Activated naive CD8-positive, alpha-beta T cell (primary cell): ENCODE results near the gene ANXA7.
"Not testable (repeated sequence)": the region's sequence is repeated elsewhere in the genome, so short reads cannot be mapped to it uniquely, and the experiment has no call there.

ENCODE experiments used
- H3K27ac Mint-ChIP-seq: one replicate; pipeline ENCODE4 v1.8.0; 2021; ENCODE audit warnings: mixed read lengths
- H3K27me3 Mint-ChIP-seq: one replicate; pipeline ENCODE4 v1.8.0; 2021; ENCODE audit warnings: mixed read lengths
- H3K36me3 Mint-ChIP-seq: one replicate; pipeline ENCODE4 v1.8.0; 2021; ENCODE audit warnings: mixed read lengths
- H3K4me1 Mint-ChIP-seq: one replicate; pipeline ENCODE4 v1.8.0; 2021; ENCODE audit warnings: low read depth, mixed read lengths
- H3K4me3 Mint-ChIP-seq: one replicate; pipeline ENCODE4 v1.8.0; 2021; ENCODE audit warnings: mild to moderate bottlenecking, mixed read lengths
- H3K9me3 Mint-ChIP-seq: one replicate; pipeline ENCODE4 v1.8.0; 2021; ENCODE audit warnings: low read depth, mixed read lengths

The ANXA7 gene

DNA sequence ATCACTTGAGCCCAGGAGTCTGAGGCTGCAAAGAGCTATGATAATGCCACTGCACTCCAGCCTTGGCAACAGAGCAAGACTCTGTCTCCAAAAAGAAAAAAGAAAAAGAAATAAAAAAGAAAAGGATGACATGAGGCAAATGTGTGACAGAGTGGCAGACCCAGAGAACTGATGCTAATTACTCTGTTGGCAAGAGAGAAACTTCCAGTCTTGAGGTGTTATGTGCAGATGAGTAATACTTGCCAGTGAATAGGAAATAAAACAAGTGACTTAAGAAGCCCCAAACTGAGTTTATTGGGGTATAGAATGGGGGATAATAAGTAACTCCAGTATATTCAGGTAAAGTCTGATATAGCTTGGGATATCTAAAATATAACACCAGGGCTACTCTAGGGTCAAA is 9.5 kb upstream of the ANXA7 start:
- Mint-ChIP-seq H3K36me3 (peaks cover 21% of the 10 kb centered on the region), H3K9me3 (no peaks in the 10 kb centered on the region), H3K27ac (peak overlapping the region; percentile 41), H3K4me1 (peaks cover 6% of the 10 kb centered on the region), H3K27me3 (no peaks in the 10 kb centered on the region), H3K4me3 (no peak overlapping the region)

DNA sequence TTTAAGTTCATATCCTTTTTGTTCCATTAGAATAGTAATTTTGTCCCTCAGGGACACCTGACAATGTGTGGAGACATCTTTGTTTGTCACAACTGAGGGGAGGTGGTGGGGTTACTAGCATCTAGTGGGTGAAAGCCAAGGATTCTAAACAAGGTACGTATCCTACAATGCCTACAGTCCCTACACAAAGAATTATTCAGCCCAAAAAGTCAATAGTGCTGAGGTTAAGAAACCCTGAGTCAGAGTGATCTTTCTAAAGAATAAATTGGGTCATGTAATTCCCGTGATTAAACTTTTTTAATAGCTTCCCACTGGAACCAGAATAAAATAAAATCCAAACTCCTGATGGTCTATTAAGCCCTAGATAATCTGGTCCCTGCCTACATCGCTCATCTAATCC is 2.7 kb upstream of the ANXA7 start:
- H3K4me3 Mint-ChIP-seq = no peak overlapping the region
- H3K27me3 Mint-ChIP-seq = no peaks in the 10 kb centered on the region
- no peaks in the 10 kb centered on the region for H3K36me3 Mint-ChIP-seq
- H3K4me1 Mint-ChIP-seq = peaks cover 24% of the 10 kb centered on the region
- no peaks in the 10 kb centered on the region for H3K9me3 Mint-ChIP-seq
- no peak overlapping the region for H3K27ac Mint-ChIP-seq

DNA sequence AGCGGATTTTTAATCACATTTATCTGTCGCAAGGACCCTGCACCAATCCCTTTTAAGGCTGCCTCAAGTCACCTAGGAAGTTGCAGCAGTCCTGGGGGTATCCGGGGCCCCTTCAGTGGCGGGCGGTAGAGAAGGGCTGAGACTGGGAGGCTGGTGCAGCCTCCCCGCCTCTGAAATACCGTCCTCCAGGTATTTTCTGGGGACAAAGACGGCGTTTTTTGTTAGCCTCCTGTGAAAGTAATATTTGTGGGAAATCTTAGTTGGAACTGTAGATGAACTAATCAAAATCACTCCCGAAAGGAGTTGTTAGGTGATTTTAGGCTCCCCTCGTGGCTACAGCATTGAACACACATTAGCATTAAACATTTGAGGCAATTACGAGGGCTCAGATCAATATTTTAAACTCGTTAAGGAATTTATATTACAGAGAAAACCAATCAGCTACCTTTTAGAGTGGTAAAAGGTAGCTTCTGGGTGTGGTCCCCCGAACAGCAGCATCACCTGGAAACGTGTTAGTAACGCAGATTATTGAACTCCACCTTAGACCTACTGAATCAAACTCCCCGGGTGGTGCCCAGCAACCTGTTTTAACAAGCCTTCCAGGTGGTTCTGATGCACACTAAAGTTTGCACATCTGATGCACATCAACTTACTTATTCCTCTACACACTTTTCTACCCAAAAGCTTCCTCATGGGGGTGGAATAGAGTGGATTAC is 530 bp upstream of the ANXA7 start:
- H3K27ac Mint-ChIP-seq = peak overlapping the region; percentile 81

DNA sequence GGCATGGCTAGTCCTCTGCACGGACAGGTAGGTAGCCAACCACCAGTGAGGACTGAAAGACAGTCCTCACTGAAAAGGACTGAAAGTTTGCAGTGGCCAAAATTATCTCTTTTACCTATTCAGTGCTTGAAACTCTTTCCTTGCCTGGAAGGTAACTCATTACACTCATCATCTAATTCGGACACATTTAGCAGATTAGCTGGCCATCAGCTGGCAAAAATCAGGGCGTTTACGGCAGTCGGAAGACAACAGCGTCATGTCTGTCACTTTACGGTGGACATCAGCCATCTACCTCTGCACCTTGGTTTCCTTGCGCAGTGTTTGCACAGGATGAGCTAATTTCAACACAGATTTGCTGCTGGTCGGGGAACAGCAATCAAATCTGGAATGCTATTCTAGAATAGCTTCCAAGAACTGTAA is 740 bp downstream of the ANXA7 start:
- Mint-ChIP-seq H3K27ac (peak overlapping the region; percentile 96), H3K9me3 (no peaks in the 10 kb centered on the region), H3K36me3 (peaks cover 10% of the 10 kb centered on the region), H3K4me3 (peak overlapping the region; percentile 97), H3K4me1 (peaks cover 53% of the 10 kb centered on the region), H3K27me3 (no peaks in the 10 kb centered on the region)

More for the DNA sequence above, 530 bp upstream of the ANXA7 start:
- H3K9me3 Mint-ChIP-seq = no peaks in the 10 kb centered on the region
- peaks cover 8% of the 10 kb centered on the region for H3K36me3 Mint-ChIP-seq
- H3K27me3 Mint-ChIP-seq = no peaks in the 10 kb centered on the region
- H3K4me3 Mint-ChIP-seq = peak overlapping the region; percentile 90
- peaks cover 43% of the 10 kb centered on the region for H3K4me1 Mint-ChIP-seq

DNA sequence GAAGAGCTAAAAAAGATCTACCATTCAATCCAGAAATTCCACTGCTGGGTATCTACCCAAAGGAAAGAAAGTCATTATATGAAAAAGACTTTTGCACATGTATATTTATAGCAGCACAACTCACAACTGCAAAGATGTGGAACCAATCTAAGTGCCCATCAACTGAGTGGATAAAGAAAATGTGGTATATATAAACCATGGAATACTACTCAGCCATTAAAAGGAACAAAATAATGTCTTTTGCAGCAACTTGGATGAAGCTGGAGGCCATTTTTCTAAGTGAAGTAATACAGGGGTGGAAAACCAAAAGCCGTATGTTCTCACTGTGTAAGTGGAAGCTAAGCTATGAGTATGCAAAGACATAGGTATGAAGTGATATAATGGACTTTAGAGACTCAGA is 3.0 kb downstream of the ANXA7 start:
- Mint-ChIP-seq H3K4me3 (peak overlapping the region; percentile 51), H3K9me3 (no peaks in the 10 kb centered on the region)

DNA sequence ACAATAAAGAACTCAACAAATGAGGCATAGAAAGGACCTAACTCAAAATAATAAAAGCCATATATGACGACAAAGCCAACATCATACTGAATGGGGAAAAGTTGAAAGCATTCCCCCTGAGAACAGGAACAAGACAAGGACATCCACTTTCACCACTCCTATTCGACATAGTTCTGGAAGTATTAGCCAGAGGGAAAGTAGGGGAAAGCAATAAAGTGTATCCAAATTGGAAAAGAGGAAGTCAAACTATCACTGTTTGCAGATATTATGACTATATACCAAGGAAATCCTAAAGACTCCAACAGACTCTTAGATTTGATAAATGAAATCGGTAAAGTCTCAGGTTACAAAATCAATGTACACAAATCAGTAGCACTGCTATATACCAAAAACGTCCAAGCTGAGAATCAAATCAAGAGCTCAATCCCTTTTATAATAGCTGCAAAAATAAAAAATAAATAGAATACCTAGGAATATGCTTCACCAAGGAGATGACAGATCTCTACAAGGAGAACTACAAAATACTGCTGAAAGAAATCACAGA is 4.8 kb downstream of the ANXA7 start:
- peaks cover 70% of the 10 kb centered on the region for H3K4me1 Mint-ChIP-seq
- peaks cover 12% of the 10 kb centered on the region for H3K36me3 Mint-ChIP-seq
- H3K27me3 Mint-ChIP-seq = no peaks in the 10 kb centered on the region
- peak overlapping the region; percentile 38 for H3K4me3 Mint-ChIP-seq
- no peak overlapping the region for H3K27ac Mint-ChIP-seq
- H3K9me3 Mint-ChIP-seq = no peaks in the 10 kb centered on the region

More for the DNA sequence above, 3.0 kb downstream of the ANXA7 start:
- Mint-ChIP-seq H3K36me3 (peaks cover 12% of the 10 kb centered on the region), H3K27ac (no peak overlapping the region), H3K4me1 (peaks cover 68% of the 10 kb centered on the region), H3K27me3 (no peaks in the 10 kb centered on the region)

DNA sequence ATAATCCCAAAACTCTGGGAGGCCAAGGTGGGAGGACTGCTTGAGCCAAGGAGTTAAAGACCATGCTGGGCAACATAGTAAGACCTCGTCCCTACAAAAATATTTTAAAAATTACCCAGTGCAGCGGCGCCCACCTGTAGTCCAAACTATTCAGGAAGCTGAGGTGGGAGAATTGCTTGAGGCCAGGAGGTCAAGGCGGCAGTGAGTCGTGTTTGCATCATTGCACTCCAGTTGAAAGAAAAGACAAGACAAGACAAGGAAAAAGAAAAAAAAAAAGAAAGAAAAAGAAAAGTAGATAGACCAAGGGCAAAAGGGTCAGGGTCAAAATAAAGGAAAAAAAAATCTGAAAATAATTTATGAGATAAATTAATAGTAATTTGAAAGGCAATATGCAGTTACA is 5.8 kb downstream of the ANXA7 start:
- no peak overlapping the region for H3K27ac Mint-ChIP-seq
- peaks cover 71% of the 10 kb centered on the region for H3K4me1 Mint-ChIP-seq
- no peaks in the 10 kb centered on the region for H3K9me3 Mint-ChIP-seq
- no peaks in the 10 kb centered on the region for H3K27me3 Mint-ChIP-seq
- peaks cover 12% of the 10 kb centered on the region for H3K36me3 Mint-ChIP-seq
- H3K4me3 Mint-ChIP-seq = peak overlapping the region; percentile 17

DNA sequence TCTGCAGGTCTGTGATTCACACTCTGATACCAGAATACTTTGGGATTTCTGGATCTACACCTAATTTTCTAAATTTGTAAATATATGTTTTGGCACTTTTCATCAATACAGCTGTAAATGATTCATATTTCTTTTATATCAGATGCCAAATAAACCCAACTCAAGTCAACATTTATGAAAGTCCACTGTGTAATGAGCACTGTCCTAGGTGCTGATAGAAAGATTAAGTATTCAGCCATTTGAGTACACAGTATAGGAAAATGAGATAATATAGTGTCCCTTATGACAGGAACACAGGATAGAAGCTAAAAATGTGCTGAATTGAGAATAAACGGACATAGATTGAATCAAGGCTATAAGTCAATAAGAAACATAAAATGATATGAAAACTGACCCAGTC is 6.4 kb downstream of the ANXA7 start:
- no peak overlapping the region for H3K27ac Mint-ChIP-seq
- no peak overlapping the region for H3K4me3 Mint-ChIP-seq
- H3K9me3 Mint-ChIP-seq = no peaks in the 10 kb centered on the region
- peaks cover 68% of the 10 kb centered on the region for H3K4me1 Mint-ChIP-seq
- H3K27me3 Mint-ChIP-seq = no peaks in the 10 kb centered on the region
- peaks cover 12% of the 10 kb centered on the region for H3K36me3 Mint-ChIP-seq

DNA sequence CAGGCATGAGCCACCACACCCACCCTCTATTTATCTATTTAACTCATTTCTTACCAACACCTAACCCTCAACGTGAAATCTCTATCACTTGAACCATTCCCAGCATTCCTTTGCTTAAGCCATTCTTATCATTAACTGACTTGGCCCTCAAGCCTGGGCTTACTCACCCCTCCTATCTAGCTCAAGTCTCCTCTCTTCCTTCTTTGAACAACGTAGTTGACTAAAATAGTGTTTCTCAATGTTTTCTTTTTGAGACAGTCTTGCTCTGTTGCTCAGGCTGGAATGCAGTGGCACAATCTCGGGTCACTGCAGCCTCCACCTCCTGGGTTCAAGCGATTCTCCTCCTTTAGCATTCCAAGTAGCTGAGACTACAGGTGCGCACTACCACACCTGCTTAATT is 7.0 kb downstream of the ANXA7 start:
- peaks cover 12% of the 10 kb centered on the region for H3K36me3 Mint-ChIP-seq
- H3K4me3 Mint-ChIP-seq = peak overlapping the region; percentile 17
- H3K9me3 Mint-ChIP-seq = no peaks in the 10 kb centered on the region
- H3K27me3 Mint-ChIP-seq = no peaks in the 10 kb centered on the region
- H3K27ac Mint-ChIP-seq = no peak overlapping the region
- peaks cover 63% of the 10 kb centered on the region for H3K4me1 Mint-ChIP-seq

DNA sequence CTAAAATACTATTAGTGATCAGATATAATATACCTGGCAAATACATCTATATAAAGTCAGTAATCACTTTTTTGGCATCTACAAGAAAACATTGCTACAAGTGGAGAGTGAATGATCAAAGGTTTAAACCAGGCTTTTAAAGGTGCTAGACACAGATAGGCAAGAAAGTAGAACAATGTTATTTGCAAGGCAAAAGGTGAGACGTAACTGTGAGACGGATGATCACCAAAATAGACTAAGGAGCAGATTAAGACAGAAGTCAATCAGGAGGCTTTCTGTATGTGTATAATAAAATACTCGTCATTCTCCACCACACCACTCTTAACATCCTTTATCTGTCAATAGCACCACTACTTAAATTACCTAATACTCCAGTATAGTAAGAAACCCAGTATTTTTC is 8.3 kb downstream of the ANXA7 start:
- no peaks in the 10 kb centered on the region for H3K9me3 Mint-ChIP-seq
- peaks cover 8% of the 10 kb centered on the region for H3K36me3 Mint-ChIP-seq
- H3K4me1 Mint-ChIP-seq = peaks cover 56% of the 10 kb centered on the region
- no peaks in the 10 kb centered on the region for H3K27me3 Mint-ChIP-seq
- H3K27ac Mint-ChIP-seq = no peak overlapping the region
- H3K4me3 Mint-ChIP-seq = no peak overlapping the region

DNA sequence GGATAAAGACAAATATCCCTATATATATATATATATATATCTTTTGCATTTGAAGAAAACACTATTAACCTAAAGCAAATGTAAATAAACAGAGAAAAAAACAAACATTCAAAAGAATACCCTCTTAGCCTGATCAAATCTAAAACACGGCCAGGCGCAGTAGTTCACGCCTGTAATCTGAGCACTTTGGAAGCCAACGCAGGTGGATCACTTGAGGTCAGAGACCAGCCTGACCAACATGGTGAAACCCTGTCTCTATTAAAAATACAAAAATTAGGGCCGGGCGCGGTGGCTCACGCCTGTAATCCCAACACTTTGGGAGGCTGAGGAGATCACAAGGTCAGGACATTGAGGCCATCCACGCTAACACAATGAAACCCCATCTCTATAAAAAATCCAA is 9.2 kb downstream of the ANXA7 start:
- H3K4me3 Mint-ChIP-seq = no peak overlapping the region
- H3K27ac Mint-ChIP-seq = no peak overlapping the region
- H3K9me3 Mint-ChIP-seq = no peaks in the 10 kb centered on the region
- H3K27me3 Mint-ChIP-seq = no peaks in the 10 kb centered on the region
- peaks cover 49% of the 10 kb centered on the region for H3K4me1 Mint-ChIP-seq
- H3K36me3 Mint-ChIP-seq = peaks cover 4% of the 10 kb centered on the region

DNA sequence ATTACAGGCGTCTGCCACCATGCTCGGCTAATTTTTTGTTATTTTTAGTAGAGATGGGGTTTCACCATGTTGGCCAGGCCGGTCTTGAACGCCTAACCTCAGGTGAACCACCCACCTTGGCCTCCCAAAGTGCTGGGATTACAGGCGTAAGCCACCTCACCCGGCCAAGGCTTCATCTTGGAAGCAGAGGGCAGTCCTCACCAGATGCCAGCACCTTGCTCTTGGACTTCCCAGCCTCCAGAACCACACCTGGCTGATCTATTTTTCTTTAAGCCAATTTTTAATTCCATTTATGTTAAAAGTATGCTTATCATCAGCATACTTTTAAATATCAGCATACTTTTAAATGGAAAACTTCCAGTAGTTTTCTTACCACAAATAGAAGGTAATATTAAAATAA is 12.2 kb downstream of the ANXA7 start:
- no peak overlapping the region for H3K27ac Mint-ChIP-seq
- H3K36me3 Mint-ChIP-seq = peaks cover 2% of the 10 kb centered on the region
- peaks cover 23% of the 10 kb centered on the region for H3K4me1 Mint-ChIP-seq
- no peaks in the 10 kb centered on the region for H3K27me3 Mint-ChIP-seq
- H3K9me3 Mint-ChIP-seq = no peaks in the 10 kb centered on the region
- H3K4me3 Mint-ChIP-seq = no peak overlapping the region

DNA sequence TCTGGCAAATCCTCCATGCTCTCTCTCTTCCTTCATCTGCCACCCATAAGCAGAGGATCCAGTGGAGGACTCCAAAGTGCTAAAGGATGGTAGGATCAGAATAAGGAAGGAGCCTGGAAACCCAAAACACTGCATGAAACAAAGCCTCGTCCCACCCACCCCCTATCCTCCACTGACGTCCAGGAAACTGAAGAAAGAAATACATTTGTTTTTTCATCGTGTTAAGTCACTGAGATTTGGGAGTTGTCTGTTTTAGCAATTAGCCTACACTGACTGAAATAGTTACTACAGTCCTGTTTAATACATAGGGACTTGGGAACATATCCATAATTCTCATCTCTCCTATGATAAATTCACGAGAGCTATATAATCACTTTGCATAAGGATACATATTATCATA is 14.8 kb downstream of the ANXA7 start:
- Mint-ChIP-seq H3K4me3 (no peak overlapping the region), H3K9me3 (no peaks in the 10 kb centered on the region), H3K4me1 (peaks cover 11% of the 10 kb centered on the region), H3K36me3 (peaks cover 8% of the 10 kb centered on the region), H3K27ac (no peak overlapping the region), H3K27me3 (no peaks in the 10 kb centered on the region)

DNA sequence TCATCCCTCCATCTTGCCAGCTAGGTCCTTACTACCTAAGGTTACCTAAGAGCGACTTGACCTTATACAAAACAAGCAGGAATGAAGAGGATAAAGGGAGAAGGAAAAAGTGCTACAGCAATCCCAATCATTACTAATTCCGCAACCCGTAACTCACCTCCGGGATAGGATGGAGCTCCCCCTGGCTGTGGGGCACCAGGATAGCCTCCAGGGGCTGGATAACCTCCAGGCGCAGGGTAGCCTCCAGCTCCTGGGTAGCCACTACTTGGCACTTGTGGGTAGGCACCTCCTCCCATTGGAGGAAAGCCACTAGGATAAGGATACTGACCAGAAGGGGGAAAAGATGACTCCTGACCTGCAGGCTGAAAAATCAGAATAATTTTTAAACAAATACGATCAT is 15.8 kb downstream of the ANXA7 start:
- Mint-ChIP-seq H3K27me3 (no peaks in the 10 kb centered on the region), H3K36me3 (peaks cover 15% of the 10 kb centered on the region), H3K9me3 (no peaks in the 10 kb centered on the region), H3K27ac (no peak overlapping the region), H3K4me3 (no peak overlapping the region), H3K4me1 (peaks cover 8% of the 10 kb centered on the region)

DNA sequence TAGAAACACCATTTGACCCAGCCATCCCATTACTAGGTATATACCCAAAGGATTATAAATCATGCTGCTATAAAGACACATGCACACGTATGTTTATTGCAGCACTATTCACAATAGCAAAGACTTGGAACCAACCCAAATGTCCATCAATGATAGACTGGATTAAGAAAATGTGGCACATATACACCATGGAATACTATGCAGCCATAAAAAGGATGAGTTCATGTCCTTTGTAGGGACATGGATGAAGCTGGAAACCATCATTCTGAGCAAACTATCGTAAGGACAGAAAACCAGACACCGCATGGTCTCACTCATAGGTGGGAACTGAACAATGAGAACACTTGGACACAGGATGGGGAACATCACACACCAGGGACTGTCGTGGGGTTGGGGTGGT is 19.5 kb downstream of the ANXA7 start:
- H3K4me1 Mint-ChIP-seq, H3K27ac Mint-ChIP-seq, H3K27me3 Mint-ChIP-seq, H3K9me3 Mint-ChIP-seq, H3K4me3 Mint-ChIP-seq: not testable (repeated sequence)
- peaks cover 19% of the 10 kb centered on the region for H3K36me3 Mint-ChIP-seq

DNA sequence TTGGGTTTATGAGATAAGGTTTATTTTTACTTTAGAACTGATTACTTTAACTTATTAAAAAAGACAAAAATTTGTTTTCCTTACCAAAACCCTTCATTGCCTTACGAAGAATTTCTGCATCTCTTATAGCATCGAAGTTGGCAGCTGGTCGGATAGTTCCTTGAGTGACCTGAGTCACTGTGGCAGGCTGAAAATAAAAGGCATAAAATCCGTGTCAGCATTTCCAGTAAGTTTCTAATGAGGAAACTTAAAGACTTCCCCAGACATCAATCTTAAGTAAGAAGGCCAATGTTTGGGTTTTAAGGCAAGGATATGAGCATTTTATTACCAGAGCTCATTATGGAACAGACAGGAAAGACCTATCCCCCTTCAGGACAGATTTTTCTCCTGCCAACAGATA is 25.6 kb downstream of the ANXA7 start:
- H3K4me3 Mint-ChIP-seq = no peak overlapping the region
- no peaks in the 10 kb centered on the region for H3K4me1 Mint-ChIP-seq
- peaks cover 12% of the 10 kb centered on the region for H3K36me3 Mint-ChIP-seq
- no peaks in the 10 kb centered on the region for H3K27me3 Mint-ChIP-seq
- no peaks in the 10 kb centered on the region for H3K9me3 Mint-ChIP-seq
- no peak overlapping the region for H3K27ac Mint-ChIP-seq
